HG02623 (cell line): ENCODE results near the gene MYD88.

ENCODE experiments used
- ATAC-seq: cut with Tn5 transposase; IDR thresholded peaks from one replicate; pipeline ENCODE4 v1.9.1; 2021; ENCODE audit warnings: moderate library complexity; ENCODE audit not compliant: unreplicated experiment

The MYD88 gene

DNA sequence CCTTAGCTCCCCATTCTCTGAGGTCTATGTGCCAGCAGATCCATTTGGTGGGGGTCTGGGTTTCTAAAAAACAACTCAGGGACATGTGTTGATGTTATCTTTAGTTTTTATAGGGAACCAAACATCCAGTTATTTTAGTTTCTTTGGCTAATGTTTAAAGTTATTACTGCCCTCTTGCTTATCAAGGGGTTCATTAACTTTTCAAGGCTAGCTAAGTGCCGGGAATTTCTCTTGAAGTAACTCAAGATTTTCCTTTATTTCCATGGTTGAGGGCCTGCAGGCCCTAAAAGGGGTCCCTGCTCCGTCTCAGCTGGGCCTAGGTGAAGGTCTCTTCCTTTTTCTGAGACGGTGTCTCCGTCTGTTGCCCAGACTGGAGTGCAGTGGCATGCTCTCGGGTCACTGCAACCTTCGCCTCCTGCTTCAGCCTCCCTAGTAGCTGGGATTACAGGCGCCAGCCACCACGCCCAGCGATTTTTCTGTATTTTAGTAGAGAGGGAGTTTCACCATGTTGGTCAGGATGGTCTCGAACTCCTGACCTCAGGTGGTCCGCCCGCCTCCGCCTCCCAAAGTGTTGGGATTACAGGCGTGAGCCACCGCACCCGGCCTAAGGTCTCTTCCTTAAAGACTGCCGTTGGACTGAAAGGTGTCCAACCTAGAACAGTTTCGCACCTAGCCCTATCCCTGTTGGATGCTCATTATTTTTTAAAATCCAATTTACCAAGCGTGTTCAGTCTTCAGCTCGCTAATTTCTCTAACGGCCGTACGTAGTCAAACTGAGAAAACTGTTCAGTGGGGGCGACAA is 25.6 kb downstream of the MYD88 start:
- no peak for ATAC-seq

DNA sequence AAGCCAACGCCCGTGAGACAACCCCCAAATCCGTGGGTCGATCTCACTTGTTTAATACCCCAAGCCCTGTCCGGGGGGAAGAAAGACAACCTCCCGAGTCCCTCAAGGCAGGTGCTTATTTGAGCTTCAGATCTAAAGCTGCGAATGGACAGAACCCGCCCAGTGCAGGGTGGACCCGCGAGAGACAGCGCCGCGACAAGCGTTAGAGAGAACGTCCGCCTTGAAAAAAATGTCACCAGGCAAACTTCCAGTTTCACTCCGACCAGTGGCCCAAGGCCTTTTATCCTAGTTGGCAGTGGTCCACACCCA is 26.1 kb downstream of the MYD88 start:
- ATAC-seq = no peak

DNA sequence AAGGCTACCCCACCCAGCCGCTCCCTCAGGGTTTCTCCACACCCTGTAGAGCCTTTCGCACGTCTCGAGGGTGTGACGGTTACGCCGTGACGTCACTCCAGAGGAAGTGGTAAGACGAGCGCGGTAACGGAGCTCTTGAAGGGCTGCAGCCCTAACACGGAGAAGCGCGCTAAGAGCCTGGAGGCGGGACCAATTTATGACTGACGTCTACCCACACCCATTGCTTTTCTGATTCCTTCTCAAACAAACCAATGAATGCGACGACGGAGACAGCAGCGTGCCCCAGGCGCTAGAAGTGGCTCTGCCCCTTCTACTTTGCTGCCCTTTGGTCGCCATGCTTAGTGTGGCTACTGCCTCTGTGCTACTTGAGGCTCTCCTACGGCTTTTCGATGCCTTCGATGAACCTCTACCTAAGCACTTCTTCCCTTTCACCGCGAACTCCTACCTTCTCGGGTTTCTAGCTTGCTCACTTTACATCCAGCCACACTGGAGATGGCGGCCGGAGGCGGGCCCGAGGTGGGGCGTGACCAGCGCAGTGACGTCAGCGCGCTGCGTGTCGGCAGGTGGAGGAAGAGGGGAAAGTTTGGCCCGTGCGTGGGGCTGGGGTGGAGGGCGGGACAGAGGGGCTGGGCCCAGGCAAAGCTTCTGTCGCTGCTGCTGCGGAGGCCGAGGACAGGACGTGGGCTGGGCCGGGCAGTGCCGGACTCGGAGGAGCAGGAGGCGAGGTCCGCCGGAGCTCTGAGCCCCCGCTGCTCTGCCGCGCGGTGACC is 26.7 kb downstream of the MYD88 start, which contains the start of gene OXSR1:
Gene OXSR1 (plus strand): TSS at position 586 of the 770 bp plus-strand sequence. CDS start 340 bp downstream, outside the sequence.
- ATAC-seq = peak; percentile 89

DNA sequence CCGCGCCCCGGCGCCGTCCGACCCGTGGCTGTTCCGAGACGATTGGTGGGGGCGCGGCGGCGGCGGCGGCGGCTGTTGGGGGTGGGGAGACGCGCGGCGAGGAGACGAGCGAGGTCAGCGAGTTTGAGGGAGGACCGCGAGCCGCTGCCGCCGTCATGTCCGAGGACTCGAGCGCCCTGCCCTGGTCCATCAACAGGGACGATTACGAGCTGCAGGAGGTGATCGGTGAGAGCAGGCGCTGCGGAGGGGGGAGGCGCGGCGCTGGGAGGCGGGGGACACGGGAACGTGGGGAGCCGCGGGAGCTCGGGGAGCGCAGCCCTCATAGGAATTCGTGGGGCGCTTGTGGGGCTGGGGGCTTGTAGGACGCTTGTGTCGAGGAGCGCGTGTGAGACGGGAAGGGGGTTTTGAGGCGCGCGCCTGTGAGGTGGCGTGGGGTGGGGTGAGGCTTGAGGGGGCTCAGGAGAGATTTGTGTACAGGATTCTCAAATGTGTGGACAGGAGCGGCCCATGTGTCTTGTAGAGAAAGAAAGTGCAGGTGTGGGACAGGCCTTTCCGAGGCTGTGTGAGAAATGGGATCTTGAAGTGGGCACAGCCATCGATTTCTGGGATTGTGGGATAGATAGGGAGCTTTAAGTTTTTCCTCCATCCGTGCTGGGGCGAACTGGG is 27.4 kb downstream of the MYD88 start:
- peak; percentile 0 for ATAC-seq

DNA sequence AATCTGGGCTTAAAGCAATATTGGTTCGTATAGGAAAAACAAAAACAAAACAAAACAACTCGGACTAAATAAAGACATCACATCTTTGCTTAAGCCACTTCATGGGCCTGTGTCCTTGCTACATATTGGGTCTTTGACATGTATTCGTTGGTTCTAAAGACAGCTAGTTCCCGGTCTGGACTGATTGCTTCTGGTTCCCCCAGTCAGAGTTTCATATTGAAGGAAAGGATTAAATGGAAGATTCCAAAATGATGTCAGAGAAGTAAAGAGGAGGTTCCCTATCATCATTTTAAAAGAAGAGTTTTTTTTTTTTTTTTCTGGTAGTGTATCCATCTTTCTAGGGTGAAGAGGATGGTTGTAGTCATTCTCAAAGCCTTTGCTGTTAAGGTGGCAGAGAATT is 29.1 kb downstream of the MYD88 start:
- no peak for ATAC-seq

DNA sequence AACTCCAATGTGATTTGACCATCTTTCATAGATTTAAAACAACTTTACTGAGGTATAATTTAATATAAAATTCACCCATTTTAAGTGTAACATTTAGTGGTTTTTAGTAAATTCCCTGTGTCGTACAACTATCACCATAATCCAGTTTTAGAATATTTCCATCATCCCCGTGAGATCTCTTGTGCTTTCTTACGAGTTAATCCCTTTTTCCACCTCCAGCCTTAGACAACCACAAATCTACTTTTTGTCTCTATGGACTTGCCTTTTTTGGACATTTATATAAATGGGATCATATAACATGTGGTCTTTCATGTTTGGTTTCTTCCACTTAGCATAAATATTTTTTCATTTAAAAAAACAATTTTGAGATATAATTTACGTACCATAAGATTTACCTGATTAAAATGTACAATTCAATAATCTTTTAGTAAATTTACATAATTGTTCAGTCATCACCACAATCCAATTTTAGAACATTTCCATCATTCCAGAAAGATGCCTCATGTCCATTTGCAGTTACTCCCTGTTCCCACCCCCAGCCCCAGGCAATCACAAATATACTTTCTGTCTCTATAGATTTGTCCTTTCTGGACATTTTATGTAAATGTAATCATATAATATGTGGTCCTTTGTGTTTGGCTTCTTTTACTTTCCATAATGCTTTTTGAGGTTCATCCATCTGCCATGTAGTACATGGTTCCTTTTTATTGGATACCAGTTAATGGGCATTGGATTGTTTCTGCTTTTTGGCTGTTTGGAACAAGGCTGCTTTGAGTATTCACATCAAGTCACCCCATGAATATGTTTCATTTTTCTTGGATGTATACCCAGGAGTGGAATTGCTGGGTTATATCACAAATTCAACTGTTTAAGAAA is 29.9 kb downstream of the MYD88 start:
- ATAC-seq = no peak

DNA sequence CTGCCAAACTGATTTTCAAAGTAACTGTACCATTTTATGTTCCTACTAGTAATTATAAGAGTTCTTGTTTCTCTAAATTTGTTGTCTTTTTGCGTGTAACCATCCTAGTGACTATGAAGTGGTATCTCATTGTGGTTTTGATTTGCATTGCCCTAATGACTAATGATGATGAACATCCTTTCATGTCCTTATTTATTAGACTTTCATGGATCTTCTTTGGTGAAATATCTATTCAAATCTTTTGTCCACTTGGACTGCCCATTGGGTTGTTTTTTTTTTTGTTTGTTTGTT is 30.5 kb downstream of the MYD88 start:
- no peak for ATAC-seq

DNA sequence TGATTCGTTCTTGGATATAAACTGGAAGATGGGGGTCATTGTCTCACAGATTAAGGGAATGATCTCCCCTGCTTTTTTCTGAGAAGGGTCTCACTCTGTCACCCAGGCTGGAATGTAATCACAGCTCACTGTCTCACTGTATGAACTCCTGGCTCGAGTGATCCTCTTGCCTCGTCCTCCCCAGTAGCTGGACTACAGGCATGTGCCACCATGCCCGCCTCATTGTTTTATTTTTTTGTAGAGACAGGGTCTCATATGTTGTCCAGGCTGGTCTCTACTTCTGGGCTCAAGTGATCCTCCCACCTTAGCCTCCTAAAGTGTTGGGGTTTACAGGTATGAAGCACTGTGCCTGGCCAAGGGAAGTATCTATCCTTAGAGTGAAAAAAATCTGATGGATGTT is 32.3 kb downstream of the MYD88 start:
- no peak for ATAC-seq

DNA sequence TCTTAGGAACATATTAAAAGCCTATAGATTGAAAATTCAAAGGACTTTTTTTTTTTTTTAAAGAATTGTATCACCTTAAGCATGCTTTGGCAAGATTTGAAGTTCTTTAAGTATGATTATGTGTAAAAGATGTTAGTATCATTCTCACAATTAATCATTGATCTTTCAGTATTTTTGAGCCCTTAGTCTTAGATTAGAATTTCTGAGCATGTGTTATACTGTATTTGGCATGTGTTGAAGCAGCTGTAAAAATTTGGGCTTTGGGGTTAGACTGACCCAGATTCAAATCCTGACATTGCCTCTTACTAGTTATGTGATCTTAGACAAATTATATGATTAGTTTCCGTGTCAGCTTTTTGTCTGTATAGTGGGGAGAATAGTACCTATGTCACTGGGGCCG is 33.2 kb downstream of the MYD88 start:
- no peak for ATAC-seq

DNA sequence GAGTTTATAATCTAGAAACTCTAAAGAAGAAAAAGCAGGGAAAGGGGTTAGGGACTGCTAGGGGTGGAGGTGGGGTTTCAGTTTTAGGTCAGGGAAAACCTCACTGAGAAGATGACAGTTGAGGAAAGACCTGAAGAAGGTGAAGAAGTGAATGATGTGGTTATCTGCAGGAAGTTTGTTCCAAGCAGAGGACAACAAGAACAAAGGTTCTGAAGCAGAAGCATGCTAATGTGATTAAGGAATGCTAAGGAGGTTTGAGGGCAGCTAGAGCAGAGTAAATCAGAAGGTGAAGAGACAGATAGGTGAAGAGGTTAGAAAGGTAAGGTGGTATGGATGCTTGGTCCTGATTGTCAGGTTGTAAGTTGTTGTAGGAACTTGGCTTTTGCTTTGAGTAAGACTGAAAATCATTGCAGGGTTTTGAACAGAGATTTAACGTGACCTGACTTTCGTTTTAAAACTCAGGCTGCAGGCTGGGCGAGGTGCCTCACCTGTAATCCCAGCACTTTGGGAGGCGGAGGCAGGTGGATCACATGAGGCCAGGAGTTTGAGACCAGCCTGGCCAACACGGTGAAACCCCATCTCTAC is 35.5 kb downstream of the MYD88 start:
- ATAC-seq = peak; percentile 38

DNA sequence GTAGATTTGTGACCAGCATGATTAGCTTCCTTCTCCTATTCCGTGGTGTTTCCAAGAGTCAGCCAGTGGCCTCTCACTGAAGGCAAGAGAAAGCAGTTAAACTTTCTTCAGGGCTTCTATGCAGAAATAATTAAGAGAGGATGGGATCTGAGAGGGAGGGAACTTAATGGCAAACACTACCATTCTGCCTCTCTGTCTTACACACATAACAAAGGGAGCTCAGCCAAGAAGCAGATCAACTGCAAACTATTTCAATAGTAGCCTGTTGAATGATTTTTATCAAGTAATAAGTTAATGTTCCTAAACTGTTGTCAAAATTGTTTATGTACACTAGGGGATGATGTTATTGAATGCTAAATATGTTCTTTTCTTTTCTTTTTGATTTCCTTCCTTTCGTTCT is 38.7 kb downstream of the MYD88 start:
- no peak for ATAC-seq

DNA sequence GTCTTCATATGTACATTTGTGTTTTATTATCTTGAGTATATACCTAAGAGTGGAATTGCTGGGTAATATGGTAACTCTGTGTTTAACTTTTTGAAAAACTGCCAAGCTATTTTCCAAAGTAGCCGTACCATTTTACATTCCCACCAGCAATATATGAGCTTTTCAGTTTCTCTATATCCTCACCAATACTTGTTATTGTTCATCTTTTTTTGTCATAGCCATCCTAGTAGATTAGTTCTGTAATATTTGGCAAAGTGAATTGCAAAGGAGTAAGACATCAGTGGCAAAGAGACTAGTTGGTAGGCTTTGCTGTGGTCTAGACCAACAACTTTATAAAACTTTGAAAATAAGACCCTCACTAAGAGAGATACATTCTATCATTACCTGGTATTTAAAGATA is 48.3 kb downstream of the MYD88 start:
- no peak for ATAC-seq

DNA sequence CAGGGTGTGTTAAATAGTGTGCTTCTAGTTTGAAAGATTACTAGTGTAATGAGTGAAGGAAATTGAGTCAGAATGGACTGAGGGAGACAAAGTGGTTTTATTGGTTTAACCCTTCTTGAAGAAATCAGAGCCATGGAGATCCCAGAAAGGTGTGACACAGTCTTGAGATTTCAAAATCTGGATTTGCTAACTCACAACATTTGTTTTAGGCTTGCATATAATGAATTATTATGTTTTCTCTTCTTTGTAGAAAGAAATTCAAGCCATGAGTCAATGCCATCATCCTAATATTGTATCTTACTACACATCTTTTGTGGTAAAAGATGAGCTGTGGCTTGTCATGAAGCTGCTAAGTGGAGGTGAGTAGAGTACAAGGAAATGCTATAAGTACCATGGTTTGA is 52.0 kb downstream of the MYD88 start:
- ATAC-seq = no peak
